Activated T-cell treated with anti-CD3 and anti-CD28 coated beads for 1 hour (primary cell): ENCODE data around the gene NPPB.

Source experiments
- DNase-seq: peaks from one replicate; pipeline ENCODE4 v3.0.0-alpha.2; 2020; ENCODE audit warnings: low read depth

The NPPB gene

GRCh38 chr1:11831945-11832725, 26.6 kb downstream of the NPPB start:
- DNase-seq, result no peak

- DNase-seq, result no peak
Observed at GRCh38 chr1:11828511-11828910, 30.2 kb downstream of the NPPB start.

GRCh38 chr1:11826946-11827345, 31.8 kb downstream of the NPPB start:
- DNase-seq, result no peak

GRCh38 chr1:11825131-11825530, 33.6 kb downstream of the NPPB start:
- DNase-seq, result no peak

GRCh38 chr1:11823366-11824137, 35.2 kb downstream of the NPPB start:
- no peak for DNase-seq

- no peak for DNase-seq
Observed at GRCh38 chr1:11822091-11822490, 36.7 kb downstream of the NPPB start.

GRCh38 chr1:11817192-11817591, 41.6 kb downstream of the NPPB start:
- DNase-seq, result no peak

- no peak for DNase-seq
Observed at GRCh38 chr1:11813021-11813420, 45.7 kb downstream of the NPPB start.
